Neural cell (in vitro differentiated cells): Measurements from ENCODE around the gene MAP2K1. TPM values are rescaled to one million over a fixed set of nuclear protein-coding genes. Genes with fewer than 3 reads are reported as not detected.

Experiments used
- H2AFZ ChIP-seq: fragments of 200-600, 300-800 bp; sonication (generic), shearing (Covaris generic); 2 replicates; pipeline ENCODE4 v1.6.0; 2014; ENCODE audit warnings: low read depth, mild to moderate bottlenecking, antibody characterized with exemption, low read length, moderate library complexity
- H3F3A ChIP-seq: fragments of 200-600 bp; shearing (Covaris generic); 2 replicates; pipeline ENCODE4 v1.6.1; 2016; ENCODE audit warnings: mild to moderate bottlenecking, moderate library complexity, mixed read lengths, antibody characterized with exemption, low read length; ENCODE audit not compliant: insufficient read depth, poor library complexity, severe bottlenecking
- H3K27ac ChIP-seq: fragments of 200-600, 300-800 bp; sonication (generic), shearing (Covaris generic); 2 replicates; pipeline ENCODE4 v1.5.1; 2014; ENCODE audit warnings: mild to moderate bottlenecking, low read length, moderate library complexity
- H3K27me3 ChIP-seq: fragments of 300-800, 200-600 bp; sonication (generic), shearing (Covaris generic); 2 replicates; pipeline ENCODE4 v1.6.0; 2014; ENCODE audit warnings: mild to moderate bottlenecking, low read depth, low read length, moderate library complexity; ENCODE audit not compliant: insufficient read depth
- H3K36me3 ChIP-seq: fragments of 300-800, 200-600 bp; sonication (generic), shearing (Covaris generic); 2 replicates; pipeline ENCODE4 v1.5.1; 2014; ENCODE audit warnings: mild to moderate bottlenecking, antibody characterized with exemption, low read length, moderate library complexity; ENCODE audit not compliant: insufficient read depth
- H3K4me2 ChIP-seq: fragments of 300-800, 200-600 bp; sonication (generic), shearing (Covaris generic); 2 replicates; pipeline ENCODE4 v1.6.0; 2014; ENCODE audit warnings: mild to moderate bottlenecking, low read length
- H3K4me3 ChIP-seq: fragments of 300-800, 200-600 bp; sonication (generic), shearing (Covaris generic); 2 replicates; pipeline ENCODE4 v1.5.1; 2014; ENCODE audit warnings: mild to moderate bottlenecking, low read length, moderate library complexity
- H3K79me2 ChIP-seq: fragments of 200-600 bp; shearing (Covaris generic); replicated peaks from 2 replicates; pipeline ENCODE4 v1.6.0; 2014; ENCODE audit warnings: mild to moderate bottlenecking, low read length, moderate library complexity; ENCODE audit not compliant: insufficient read depth
- H3K9ac ChIP-seq: fragments of 300-800, 200-600 bp; sonication (generic), shearing (Covaris generic); 2 replicates; pipeline ENCODE4 v1.6.1; 2016; ENCODE audit warnings: mild to moderate bottlenecking, low read length, mixed read lengths
- H3K9me2 ChIP-seq: fragments of 200-600 bp; shearing (Covaris generic); 2 replicates; pipeline ENCODE4 v1.6.1; 2016; ENCODE audit warnings: mild to moderate bottlenecking, low read length, mixed read lengths; ENCODE audit not compliant: insufficient read depth
- H3K9me3 ChIP-seq: fragments of 200-600, 300-800 bp; sonication (generic), shearing (Covaris generic); 2 replicates; pipeline ENCODE4 v1.6.1; 2016; ENCODE audit warnings: mild to moderate bottlenecking, mixed run types, low read length, moderate library complexity, mixed read lengths
- H4K20me1 ChIP-seq: fragments of 200-600 bp; shearing (Covaris generic); 2 replicates; pipeline ENCODE4 v1.6.1; 2016; ENCODE audit warnings: mild to moderate bottlenecking, mixed run types; ENCODE audit not compliant: insufficient read depth
- EP300 ChIP-seq: fragments of 450-650 bp; conservative IDR thresholded peaks from 2 replicates; pipeline ENCODE4 v1.6.1; 2014; ENCODE audit warnings: antibody characterized with exemption, mild to moderate bottlenecking, moderate library complexity; ENCODE audit not compliant: poor library complexity, severe bottlenecking
- EZH2 ChIP-seq: fragments of 200-600, 300-800 bp; shearing (Covaris generic), sonication (generic); IDR thresholded peaks from 2 replicates; pipeline ENCODE4 v1.6.1; 2014; ENCODE audit warnings: antibody characterized with exemption, low read length, borderline replicate concordance, mild to moderate bottlenecking; ENCODE audit not compliant: insufficient read depth, poor library complexity, severe bottlenecking
- MXI1 ChIP-seq: fragments of 450-650 bp; conservative IDR thresholded peaks from 2 replicates; pipeline ENCODE4 v1.6.1; 2014; ENCODE audit warnings: antibody characterized with exemption, mild to moderate bottlenecking; ENCODE audit not compliant: poor library complexity, severe bottlenecking
- RAD21 ChIP-seq: fragments of 450-650 bp; conservative IDR thresholded peaks from 2 replicates; pipeline ENCODE4 v1.6.1; 2014; ENCODE audit warnings: antibody characterized with exemption, mild to moderate bottlenecking, moderate library complexity
- polyA plus RNA-seq: library from polyadenylated mRNA; depleted of rRNA; stranded (reverse); fragments of >200 nt; gene quantifications from 2 replicates; pipeline ENCODE4 v1.2.3, GENCODE V29; 2014
- TF ChIP-seq, protein P1 (sequence below): fragments of 450-650 bp; IDR thresholded peaks from 2 replicates; pipeline ENCODE4 v1.5.1; 2014; ENCODE audit warnings: antibody characterized with exemption, mild to moderate bottlenecking, moderate library complexity; ENCODE audit not compliant: poor library complexity, severe bottlenecking
- TF ChIP-seq, protein P2 (sequence below): IDR thresholded peaks from 2 replicates; pipeline ENCODE4 v1.6.1; 2012; ENCODE audit warnings: borderline replicate concordance

Gene MAP2K1
- polyA plus RNA-seq, 1 donor from 2014 or later = 24.7 TPM

DNA sequence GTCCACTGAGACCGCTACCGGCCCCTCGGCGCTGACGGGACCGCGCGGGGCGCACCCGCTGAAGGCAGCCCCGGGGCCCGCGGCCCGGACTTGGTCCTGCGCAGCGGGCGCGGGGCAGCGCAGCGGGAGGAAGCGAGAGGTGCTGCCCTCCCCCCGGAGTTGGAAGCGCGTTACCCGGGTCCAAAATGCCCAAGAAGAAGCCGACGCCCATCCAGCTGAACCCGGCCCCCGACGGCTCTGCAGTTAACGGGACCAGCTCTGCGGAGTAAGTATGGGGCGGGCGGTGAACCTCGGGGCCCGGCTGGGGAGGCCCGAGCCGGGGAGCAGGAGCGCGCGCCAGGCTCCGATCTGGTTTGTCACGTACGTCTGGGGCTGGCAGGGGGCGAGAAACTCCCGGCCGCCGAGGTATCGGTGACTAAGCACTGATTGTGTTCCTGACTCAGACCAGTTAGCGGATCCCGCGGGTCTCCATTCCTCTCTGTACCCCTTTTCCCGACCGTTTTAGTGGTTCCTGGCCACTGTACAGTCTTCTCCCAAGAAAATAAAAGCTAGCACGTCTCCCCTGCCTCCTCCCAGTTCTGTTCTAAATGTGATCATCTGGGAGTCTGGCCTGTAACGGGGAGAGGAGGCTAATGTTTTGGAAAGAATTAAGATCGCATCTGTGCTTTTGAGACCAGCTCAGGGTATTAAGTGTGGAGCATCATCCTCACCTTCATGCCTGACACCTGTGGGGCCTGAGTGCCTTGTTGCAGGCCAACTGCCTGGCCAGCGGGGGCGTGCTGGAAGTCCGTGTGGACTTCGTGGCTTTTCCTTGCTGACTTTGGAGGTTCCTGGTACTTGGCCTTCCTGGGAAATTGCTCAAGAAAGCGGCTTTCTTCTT lies 691 bp downstream of the MAP2K1 start:
- peak overlapping the region; percentile 92 for H3K4me3 ChIP-seq
- H3K4me2 ChIP-seq = peak overlapping the region; percentile 54
- H3K9ac ChIP-seq = peak overlapping the region; percentile 72
- H3K27me3 ChIP-seq = no peaks in the 10 kb centered on the region
- peaks cover 29% of the 10 kb centered on the region for H3K79me2 ChIP-seq
- H3K9me3 ChIP-seq = no peaks in the 10 kb centered on the region
- H3F3A ChIP-seq = no peaks in the 10 kb centered on the region
- H3K36me3 ChIP-seq = no peaks in the 10 kb centered on the region
- no peak for TF ChIP-seq EZH2
- no peak for TF ChIP-seq MXI1
- no peak for TF ChIP-seq RAD21
- TF ChIP-seq EP300 = no peak
- TF ChIP-seq, protein P1, sequence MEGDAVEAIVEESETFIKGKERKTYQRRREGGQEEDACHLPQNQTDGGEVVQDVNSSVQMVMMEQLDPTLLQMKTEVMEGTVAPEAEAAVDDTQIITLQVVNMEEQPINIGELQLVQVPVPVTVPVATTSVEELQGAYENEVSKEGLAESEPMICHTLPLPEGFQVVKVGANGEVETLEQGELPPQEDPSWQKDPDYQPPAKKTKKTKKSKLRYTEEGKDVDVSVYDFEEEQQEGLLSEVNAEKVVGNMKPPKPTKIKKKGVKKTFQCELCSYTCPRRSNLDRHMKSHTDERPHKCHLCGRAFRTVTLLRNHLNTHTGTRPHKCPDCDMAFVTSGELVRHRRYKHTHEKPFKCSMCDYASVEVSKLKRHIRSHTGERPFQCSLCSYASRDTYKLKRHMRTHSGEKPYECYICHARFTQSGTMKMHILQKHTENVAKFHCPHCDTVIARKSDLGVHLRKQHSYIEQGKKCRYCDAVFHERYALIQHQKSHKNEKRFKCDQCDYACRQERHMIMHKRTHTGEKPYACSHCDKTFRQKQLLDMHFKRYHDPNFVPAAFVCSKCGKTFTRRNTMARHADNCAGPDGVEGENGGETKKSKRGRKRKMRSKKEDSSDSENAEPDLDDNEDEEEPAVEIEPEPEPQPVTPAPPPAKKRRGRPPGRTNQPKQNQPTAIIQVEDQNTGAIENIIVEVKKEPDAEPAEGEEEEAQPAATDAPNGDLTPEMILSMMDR = peak; percentile 56
- H2AFZ ChIP-seq = peak overlapping the region; percentile 40
- no peaks in the 10 kb centered on the region for H4K20me1 ChIP-seq
- peak overlapping the region; percentile 71 for H3K27ac ChIP-seq
- no peaks in the 10 kb centered on the region for H3K9me2 ChIP-seq

DNA sequence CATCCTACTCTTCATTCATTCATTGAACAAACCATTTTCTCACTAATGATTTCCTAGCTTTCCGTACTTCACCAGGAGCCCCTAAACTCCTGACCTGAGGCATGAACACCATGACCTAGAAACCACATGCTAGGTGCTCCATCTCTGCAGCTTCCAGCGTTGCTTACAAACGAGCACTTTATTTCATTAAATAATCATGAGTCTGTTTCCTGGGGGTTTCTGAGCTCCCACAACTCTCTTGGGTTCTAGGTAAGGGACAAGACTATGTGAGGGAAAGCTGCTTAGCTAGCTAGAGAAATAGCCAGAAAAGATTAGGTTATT lies 1.3 kb downstream of the MAP2K1 start:
- H3K9ac ChIP-seq = peak overlapping the region; percentile 72
- no peaks in the 10 kb centered on the region for H3F3A ChIP-seq
- no peaks in the 10 kb centered on the region for H3K27me3 ChIP-seq
- no peak overlapping the region for H3K27ac ChIP-seq
- peak overlapping the region; percentile 92 for H3K4me3 ChIP-seq
- TF ChIP-seq, protein P2, sequence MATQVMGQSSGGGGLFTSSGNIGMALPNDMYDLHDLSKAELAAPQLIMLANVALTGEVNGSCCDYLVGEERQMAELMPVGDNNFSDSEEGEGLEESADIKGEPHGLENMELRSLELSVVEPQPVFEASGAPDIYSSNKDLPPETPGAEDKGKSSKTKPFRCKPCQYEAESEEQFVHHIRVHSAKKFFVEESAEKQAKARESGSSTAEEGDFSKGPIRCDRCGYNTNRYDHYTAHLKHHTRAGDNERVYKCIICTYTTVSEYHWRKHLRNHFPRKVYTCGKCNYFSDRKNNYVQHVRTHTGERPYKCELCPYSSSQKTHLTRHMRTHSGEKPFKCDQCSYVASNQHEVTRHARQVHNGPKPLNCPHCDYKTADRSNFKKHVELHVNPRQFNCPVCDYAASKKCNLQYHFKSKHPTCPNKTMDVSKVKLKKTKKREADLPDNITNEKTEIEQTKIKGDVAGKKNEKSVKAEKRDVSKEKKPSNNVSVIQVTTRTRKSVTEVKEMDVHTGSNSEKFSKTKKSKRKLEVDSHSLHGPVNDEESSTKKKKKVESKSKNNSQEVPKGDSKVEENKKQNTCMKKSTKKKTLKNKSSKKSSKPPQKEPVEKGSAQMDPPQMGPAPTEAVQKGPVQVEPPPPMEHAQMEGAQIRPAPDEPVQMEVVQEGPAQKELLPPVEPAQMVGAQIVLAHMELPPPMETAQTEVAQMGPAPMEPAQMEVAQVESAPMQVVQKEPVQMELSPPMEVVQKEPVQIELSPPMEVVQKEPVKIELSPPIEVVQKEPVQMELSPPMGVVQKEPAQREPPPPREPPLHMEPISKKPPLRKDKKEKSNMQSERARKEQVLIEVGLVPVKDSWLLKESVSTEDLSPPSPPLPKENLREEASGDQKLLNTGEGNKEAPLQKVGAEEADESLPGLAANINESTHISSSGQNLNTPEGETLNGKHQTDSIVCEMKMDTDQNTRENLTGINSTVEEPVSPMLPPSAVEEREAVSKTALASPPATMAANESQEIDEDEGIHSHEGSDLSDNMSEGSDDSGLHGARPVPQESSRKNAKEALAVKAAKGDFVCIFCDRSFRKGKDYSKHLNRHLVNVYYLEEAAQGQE = no peak
- TF ChIP-seq, protein P1 = peak; percentile 8
- no peak for TF ChIP-seq EZH2
- no peaks in the 10 kb centered on the region for H3K36me3 ChIP-seq
- no peak overlapping the region for H2AFZ ChIP-seq
- H3K4me2 ChIP-seq = peak overlapping the region; percentile 54
- no peaks in the 10 kb centered on the region for H3K9me3 ChIP-seq
- no peaks in the 10 kb centered on the region for H3K9me2 ChIP-seq
- H3K79me2 ChIP-seq = peaks cover 32% of the 10 kb centered on the region
- H4K20me1 ChIP-seq = no peaks in the 10 kb centered on the region
